IMR-90 (cell line): Measurements from ENCODE around the gene NECAB2. TPM values are rescaled to one million over a fixed set of nuclear protein-coding genes. Genes with fewer than 3 reads are reported as not detected.

ENCODE experiments used
- ATAC-seq: fragments of 200-7000 bp; cut with Tn5 transposase; 2 replicates; pipeline ENCODE4 v1.9.1; 2020; ENCODE audit warnings: low read depth, mild to moderate bottlenecking, moderate library complexity
- BruUV-seq: library from RNA; stranded (reverse); fragments of 400-500 nt; replicated peaks from 2 replicates; lab custom pipeline; 2021; lab: Mats Ljungman, UMichigan
- CTCF ChIA-PET: fragments of 300-600 bp; formaldehyde crosslinking; extraction: SDS; loops from one replicate; lab custom pipeline; 2021; ENCODE audit warnings: antibody characterized with exemption; lab: Yijun Ruan, JAX
- POLR2A ChIA-PET: fragments of 300-600 bp; sonication (Branson Sonifier 250); formaldehyde crosslinking; loops from one replicate; lab custom pipeline; 2022; ENCODE audit warnings: antibody characterized with exemption; ENCODE audit not compliant: unreplicated experiment; lab: Charles Lee
- DNase-seq: peaks from one replicate; pipeline ENCODE4 v3.0.0; 2013
- H2AFZ ChIP-seq: replicated peaks from 2 replicates; pipeline ENCODE3; 2013; ENCODE audit warnings: low read length, mild to moderate bottlenecking; ENCODE audit not compliant: poor library complexity
- H2AK5ac ChIP-seq: 2 replicates; pipeline ENCODE4 v1.6.1; 2013; ENCODE audit warnings: low read depth, low read length, inconsistent platforms
- H2AK9ac ChIP-seq: replicated peaks from 2 replicates; pipeline ENCODE3; 2013; ENCODE audit warnings: mild to moderate bottlenecking, low read depth, low read length, moderate library complexity; ENCODE audit not compliant: poor library complexity
- H2BK120ac ChIP-seq: 2 replicates; pipeline ENCODE4 v1.6.1; 2013; ENCODE audit warnings: low read depth, low read length, inconsistent platforms
- H2BK15ac ChIP-seq: 3 replicates; pipeline ENCODE4 v1.6.1; 2013; ENCODE audit warnings: low read depth, low read length, inconsistent platforms
- H2BK20ac ChIP-seq: 2 replicates; pipeline ENCODE4 v1.6.1; 2013; ENCODE audit warnings: low read depth, mild to moderate bottlenecking, inconsistent platforms, low read length, moderate library complexity
- H2BK5ac ChIP-seq: 2 replicates; pipeline ENCODE4 v1.6.1; 2013; ENCODE audit warnings: mild to moderate bottlenecking, low read depth, low read length, inconsistent platforms; ENCODE audit not compliant: poor library complexity, severe bottlenecking
- H3K14ac ChIP-seq: replicated peaks from 2 replicates; pipeline ENCODE4 v1.6.1; 2013; ENCODE audit warnings: low read depth, low read length, inconsistent platforms
- H3K18ac ChIP-seq: 2 replicates; pipeline ENCODE4 v1.6.1; 2013; ENCODE audit warnings: low read depth, low read length, control low read depth
- H3K23ac ChIP-seq: 2 replicates; pipeline ENCODE4 v1.6.1; 2013; ENCODE audit warnings: low read depth, low read length, inconsistent platforms
- H3K27ac ChIP-seq: 2 replicates; pipeline ENCODE4 v1.5.1; 2013; ENCODE audit warnings: mild to moderate bottlenecking, control low read depth, low read length; ENCODE audit not compliant: insufficient read depth
- H3K27me3 ChIP-seq: 2 replicates; pipeline ENCODE4 v1.6.1; 2013; ENCODE audit warnings: low read length; ENCODE audit not compliant: control insufficient read depth, insufficient read depth
- H3K36me3 ChIP-seq: 2 replicates; pipeline ENCODE4 v1.6.1; 2013; ENCODE audit warnings: low read length, mixed read lengths; ENCODE audit not compliant: control insufficient read depth, insufficient read depth
- H3K4ac ChIP-seq: 2 replicates; pipeline ENCODE4 v1.6.1; 2013; ENCODE audit warnings: low read depth, low read length, inconsistent platforms
- H3K4me1 ChIP-seq: 2 replicates; pipeline ENCODE4 v1.6.1; 2013; ENCODE audit warnings: low read length, mixed read lengths; ENCODE audit not compliant: control insufficient read depth, insufficient read depth
- H3K4me2 ChIP-seq: 2 replicates; pipeline ENCODE4 v1.6.1; 2013; ENCODE audit warnings: low read depth, mild to moderate bottlenecking, control low read depth, low read length, moderate library complexity
- H3K4me3 ChIP-seq: 2 replicates; pipeline ENCODE4 v1.5.1; 2013; ENCODE audit warnings: low read depth, mild to moderate bottlenecking, control low read depth, low read length, moderate library complexity; ENCODE audit not compliant: insufficient read depth
- H3K56ac ChIP-seq: 2 replicates; pipeline ENCODE4 v1.6.1; 2013; ENCODE audit warnings: low read length, inconsistent platforms; ENCODE audit not compliant: insufficient read depth; ENCODE audit errors: extremely low read depth
- H3K79me1 ChIP-seq, 2 experiments: 2 replicates each; pipeline ENCODE4 v1.6.1; 2013; ENCODE audit warnings: low read length in 2 of 2, inconsistent platforms in 1 of 2, low read depth in 1 of 2
- H3K9ac ChIP-seq: 2 replicates; pipeline ENCODE4 v1.6.1; 2013; ENCODE audit warnings: low read depth, low read length, control low read depth
- H3K9me1 ChIP-seq: 2 replicates; pipeline ENCODE4 v1.6.1; 2013; ENCODE audit warnings: low read length, inconsistent platforms; ENCODE audit not compliant: insufficient read depth
- H3K9me3 ChIP-seq: 2 replicates; pipeline ENCODE4 v1.6.1; 2013; ENCODE audit warnings: low read length; ENCODE audit not compliant: control insufficient read depth, insufficient read depth
- H4K20me1 ChIP-seq: 2 replicates; pipeline ENCODE4 v1.6.1; 2013; ENCODE audit warnings: low read length, inconsistent platforms; ENCODE audit not compliant: insufficient read depth
- H4K5ac ChIP-seq: 2 replicates; pipeline ENCODE4 v1.6.1; 2013; ENCODE audit warnings: mild to moderate bottlenecking, low read depth, low read length, control low read depth
- H4K8ac ChIP-seq, 2 experiments: 2 replicates each; pipeline ENCODE4 v1.6.1; 2013; ENCODE audit warnings: low read depth in 2 of 2, low read length in 2 of 2, control low read depth in 1 of 2, inconsistent platforms in 1 of 2
- H4K91ac ChIP-seq: 2 replicates; pipeline ENCODE4 v1.6.1; 2013; ENCODE audit warnings: low read depth, low read length, inconsistent platforms; ENCODE audit not compliant: insufficient read depth
- BHLHE40 ChIP-seq: fragments of 150-350 bp; IDR thresholded peaks from 2 replicates; pipeline ENCODE4 v1.6.1; 2016; ENCODE audit warnings: mild to moderate bottlenecking, low read depth, low read length
- CEBPB ChIP-seq: IDR thresholded peaks from 2 replicates; pipeline ENCODE4 v1.6.1; 2012; ENCODE audit warnings: low read depth, low read length, improper control_type of control experiment
- CHD1 ChIP-seq: IDR thresholded peaks from 2 replicates; pipeline ENCODE4 v1.6.1; 2012; ENCODE audit warnings: low read depth, low read length, improper control_type of control experiment
- CTCF ChIP-seq: conservative IDR thresholded peaks from 2 replicates; pipeline ENCODE4 v1.5.1; 2012; ENCODE audit warnings: mild to moderate bottlenecking, low read depth, low read length, improper control_type of control experiment
- ELK1 ChIP-seq: fragments of 150-350 bp; IDR thresholded peaks from 2 replicates; pipeline ENCODE4 v1.6.1; 2016; ENCODE audit warnings: low read depth, mild to moderate bottlenecking, low read length, moderate library complexity, borderline replicate concordance
- FOS ChIP-seq: fragments of 150-350 bp; IDR thresholded peaks from 2 replicates; pipeline ENCODE4 v1.6.1; 2016; ENCODE audit warnings: low read depth, low read length
- MAFK ChIP-seq: IDR thresholded peaks from 2 replicates; pipeline ENCODE4 v1.6.1; 2012; ENCODE audit warnings: low read depth, low read length, improper control_type of control experiment
- MAZ ChIP-seq: IDR thresholded peaks from 2 replicates; pipeline ENCODE4 v1.6.1; 2012; ENCODE audit warnings: low read depth, mild to moderate bottlenecking, low read length, improper control_type of control experiment, moderate library complexity, borderline replicate concordance
- MXI1 ChIP-seq: IDR thresholded peaks from 2 replicates; pipeline ENCODE4 v1.6.1; 2012; ENCODE audit warnings: low read depth, mild to moderate bottlenecking, low read length, moderate library complexity, borderline replicate concordance
- POLR2A ChIP-seq: IDR thresholded peaks from 2 replicates; pipeline ENCODE4 v1.6.1; 2012; ENCODE audit warnings: mild to moderate bottlenecking, low read depth, low read length
- RAD21 ChIP-seq: IDR thresholded peaks from 2 replicates; pipeline ENCODE4 v1.6.1; 2012; ENCODE audit warnings: low read length, improper control_type of control experiment
- RFX5 ChIP-seq: IDR thresholded peaks from 2 replicates; pipeline ENCODE4 v1.8.0; 2012; ENCODE audit warnings: low read depth, mild to moderate bottlenecking, low read length, moderate library complexity
- USF2 ChIP-seq: fragments of 150-350 bp; IDR thresholded peaks from 2 replicates; pipeline ENCODE4 v1.6.1; 2017; ENCODE audit warnings: mild to moderate bottlenecking, antibody characterized with exemption, low read length, low read depth
- WGBS, 2 experiments: methylation state at CpG; one replicate each; pipeline versions ENCODE4 v1.1.5 to v1.1.7; 2013; ENCODE audit warnings: missing lambda C conversion rate in 2 of 2; ENCODE audit not compliant: insufficient read length in 1 of 2; ENCODE audit errors: extremely low coverage in 2 of 2; 5-methylcytosine and 5-hydroxymethylcytosine counted together
- dilution Hi-C: fragments of 300-500 bp; cut with HindIII; formaldehyde crosslinking; loops from one replicate; pipeline ENCODE4 v1.14.3; 2018; ENCODE audit warnings: low sequenced_read_pairs; ENCODE audit not compliant: unreplicated experiment
- in situ Hi-C: fragments of 300-500 bp; cut with MboI; formaldehyde crosslinking; loops from 3 replicates; pipeline ENCODE4 v1.14.3; 2019; ENCODE audit warnings: low sequenced_read_pairs, inconsistent platforms, mixed read lengths
- intact Hi-C: fragments of 100-400 bp; cut with micrococcal nuclease; formaldehyde crosslinking; loops from 2 replicates; pipeline ENCODE4 v1.10.0; 2022
- polyA plus RNA-seq, 3 experiments: library from polyadenylated mRNA; depleted of rRNA; stranded (reverse); fragments of >200 nt; gene quantifications; 2 replicates each; pipeline ENCODE4 v1.2.3, GENCODE V29; 2012; ENCODE audit warnings: low replicate concordance in 1 of 3
- total RNA-seq: library from RNA; depleted of rRNA; stranded (reverse); fragments of >200 nt; gene quantifications from 2 replicates; pipeline ENCODE4 v1.2.3, GENCODE V29; 2012

Gene NECAB2
- total and polyA plus RNA-seq, 2 of the 4 experiments (the other 2 are of a cell fraction): 0.27 TPM; not detected in 1

- no peak overlapping the region for H3K4me2 ChIP-seq
- H2AK9ac ChIP-seq: no peak overlapping the region
- H3K56ac ChIP-seq: no peak overlapping the region
- no peak overlapping the region for H3K4ac ChIP-seq
- H4K8ac ChIP-seq: no peak overlapping the region
- no peak overlapping the region for H3K18ac ChIP-seq
- H3K27me3 ChIP-seq: peaks cover 29% of the 10 kb centered on the region
- H3K4me3 ChIP-seq: no peak overlapping the region
- 0 out of 2 replicates have a peak, but pooled peaks cover 2% of the 10 kb centered on the region for H3K4me1 ChIP-seq
- H3K14ac ChIP-seq: no peak overlapping the region
- TF ChIP-seq BHLHE40 (no peak), CHD1 (no peak), USF2 (no peak), CTCF (no peak), ELK1 (no peak), FOS (no peak), MAZ (no peak; the same call in 1 of the 2 replicates), RAD21 (no peak), MAFK (no peak), MXI1 (no peak), CEBPB (no peak), RFX5 (no peak), POLR2A (no peak)
- CTCF ChIA-PET: no interaction called here
- in situ Hi-C loops (no loop called here), dilution Hi-C loops (no loop called here), intact Hi-C loops (no loop called here)
- H3K9me1 ChIP-seq: no peaks in the 10 kb centered on the region
- whole genome bisulfite sequencing, 2 experiments: no CpG with 5 or more reads among the region's 4 CpGs
- H3K9ac ChIP-seq: no peak overlapping the region
- no peak overlapping the region for H3K27ac ChIP-seq
- H2BK15ac ChIP-seq: no peak overlapping the region
- DNase-seq: no peak
- H3K23ac ChIP-seq: no peak overlapping the region
- H2BK20ac ChIP-seq: no peak overlapping the region
- BruUV-seq: no TSS peak
- H3K36me3 ChIP-seq: no peaks in the 10 kb centered on the region
- H2BK120ac ChIP-seq: no peak overlapping the region
- peaks cover 13% of the 10 kb centered on the region for H3K9me3 ChIP-seq
- no peaks in the 10 kb centered on the region for H4K20me1 ChIP-seq
- POLR2A ChIA-PET: no interaction called here
- ATAC-seq: no peak
- H3K79me1 ChIP-seq: no peaks in the 10 kb centered on the region
- no peak overlapping the region for H2BK5ac ChIP-seq
- H2AK5ac ChIP-seq: no peak overlapping the region
- H4K5ac ChIP-seq: no peak overlapping the region
- H4K91ac ChIP-seq: no peak overlapping the region
- H2AFZ ChIP-seq: no peak overlapping the region
Measured at GRCh38 chr16:84018710-84019109, 50.7 kb downstream of the NECAB2 start.
